Adrenal gland (tissue), 5 donors: Measurements from ENCODE around the gene WDR62.

Experiments used
- CTCF ChIP-seq, 6 experiments: fragments of 450-650 bp in 4 of 6; fragments of 200-600 bp in 2 of 6; sonication (generic) in 1 of 6; IDR thresholded peaks; 1 replicate in 5 of 6; 2 replicates in 1 of 6; pipeline versions ENCODE4 v1.5.1 to v1.8.0; 2016 to 2021; ENCODE audit warnings: antibody characterized with exemption in 6 of 6, mild to moderate bottlenecking in 2 of 6, moderate library complexity in 1 of 6
- POLR2A ChIP-seq, 2 donors: fragments of 450-650 bp; IDR thresholded peaks; one replicate each; pipeline ENCODE4 v1.6.1; 2017; ENCODE audit warnings: antibody characterized with exemption in 2 of 2, mild to moderate bottlenecking in 2 of 2, moderate library complexity in 1 of 2
- donor health status: DM: no; HTN: no; CAD: no.

- no peak for TF ChIP-seq POLR2A (IDR thresholded peaks at IDR 0.05)
- no peak for TF ChIP-seq CTCF (IDR thresholded peaks at IDR 0.05)
Observed at GRCh38 chr19:36054733-36055686, at the start of gene WDR62.
